ENCODE data around the gene GNAS-AS1. TPM values are rescaled to one million over a fixed set of nuclear protein-coding genes. Genes with fewer than 3 reads are reported as not detected.

The GNAS-AS1 gene
- total and polyA plus RNA-seq, 2 donors (not counting 1 experiment from before 2014, with no cell fraction given) = 1.5 TPM; not detected in 1

- intact Hi-C loops (cut with micrococcal nuclease) = no loop called here
- ATAC-seq (ENCODE audit: low read depth) (no peak), DNase-seq (no peak)
- no peaks in the 10 kb centered on the region for H4K20me1 ChIP-seq (ENCODE audit: control insufficient read depth, insufficient read depth, low read length, poor library complexity, severe bottlenecking)
- H3K27me3 ChIP-seq (replicated peaks in 1 of 4; ENCODE audit: control extremely low read depth in 1 of 4, control insufficient read depth in 3 of 4, insufficient read depth in 4 of 4, low read length in 3 of 4) = no peaks in the 10 kb centered on the region
- H3K9me3 Mint-ChIP-seq (ENCODE audit: insufficient read depth) = no peaks in the 10 kb centered on the region
- no peak overlapping the region for H3K9ac ChIP-seq (ENCODE audit: low read length)
- peaks cover 10% of the 10 kb centered on the region for H3K79me2 ChIP-seq (ENCODE audit: control insufficient read depth, insufficient read depth, low read length)
- peaks cover 18 to 23% of the 10 kb centered on the region in 2 donors for H3K4me1 ChIP-seq (ENCODE audit: control insufficient read depth in 2 of 2, insufficient read depth in 2 of 2, low read length in 2 of 2)
- H3K4me1 Mint-ChIP-seq = peaks cover 16% of the 10 kb centered on the region
- H3K27ac Mint-ChIP-seq = no peak overlapping the region
- CTCF ChIA-PET = interaction anchor here (0.9 to 2.2 kb wide), 2 partner anchors 13 to 339 kb away, joined by 3 to 7 read pairs; no protein-coding TSS in a partner anchor
- no peaks in the 10 kb centered on the region for H3K36me3 ChIP-seq (replicated peaks in 1 of 2; ENCODE audit: control extremely low read depth in 1 of 2, control insufficient read depth in 1 of 2, extremely low read depth in 1 of 2, insufficient read depth in 2 of 2, low read length in 1 of 2)
- H3K4me3 ChIP-seq (ENCODE audit: control extremely low read depth in 1 of 5, extremely low read depth in 1 of 5, insufficient read depth in 1 of 5, low read depth in 2 of 5, low read length in 4 of 5) = no peak overlapping the region
- no peak overlapping the region for H3K27ac ChIP-seq (ENCODE audit: low read length in 2 of 2)
- no peak overlapping the region for H2AFZ ChIP-seq (ENCODE audit: insufficient read depth, low read depth, low read length, poor library complexity, severe bottlenecking)
- POLR2A ChIA-PET = no interaction called here
- no peak overlapping the region for H3K4me2 ChIP-seq (replicated peaks; ENCODE audit: low read depth, low read length, poor library complexity, severe bottlenecking)
- WGBS (ENCODE audit: insufficient coverage) = 98% methylated on average over 6 of the region's 9 CpGs
- no peaks in the 10 kb centered on the region for H3K9me3 ChIP-seq (ENCODE audit: control extremely low read depth in 1 of 3, control insufficient read depth in 2 of 3, insufficient read depth in 1 of 3, low read length in 2 of 3)
- H3K27me3 Mint-ChIP-seq = no peaks in the 10 kb centered on the region
- no peak for TF ChIP-seq EZH2 (IDR thresholded peaks at IDR 0.05; ENCODE audit: borderline replicate concordance, insufficient read depth, low read depth, low read length, poor library complexity, severe bottlenecking)
- TF ChIP-seq CTCF (IDR thresholded peaks at IDR 0.05) = no peak
- H3K4me3 Mint-ChIP-seq = no peak overlapping the region
These were observed 32.6 kb upstream of the GNAS-AS1 start for GRCh38 chr20:58883241-58883691.

GRCh38 chr20:58882704-58883089, 32.0 kb upstream of the GNAS-AS1 start:
- POLR2A ChIA-PET = no interaction called here
- intact Hi-C loops (cut with micrococcal nuclease) = no loop called here
- H3K4me1 ChIP-seq (ENCODE audit: control insufficient read depth in 2 of 2, insufficient read depth in 2 of 2, low read length in 2 of 2) = peaks cover 14 to 18% of the 10 kb centered on the region in 2 donors
- ATAC-seq (ENCODE audit: low read depth) = no peak
- no peak for DNase-seq
- no peak for TF ChIP-seq CTCF (IDR thresholded peaks at IDR 0.05)
- TF ChIP-seq EZH2 (IDR thresholded peaks at IDR 0.05; ENCODE audit: borderline replicate concordance, insufficient read depth, low read depth, low read length, poor library complexity, severe bottlenecking) = no peak
- H3K4me1 Mint-ChIP-seq = peaks cover 11% of the 10 kb centered on the region
- no peaks in the 10 kb centered on the region for H3K9me3 Mint-ChIP-seq (ENCODE audit: insufficient read depth)
- no peak overlapping the region for H3K27ac Mint-ChIP-seq
- no peaks in the 10 kb centered on the region for H3K36me3 ChIP-seq (replicated peaks in 1 of 2; ENCODE audit: control extremely low read depth in 1 of 2, control insufficient read depth in 1 of 2, extremely low read depth in 1 of 2, insufficient read depth in 2 of 2, low read length in 1 of 2)
- H4K20me1 ChIP-seq (ENCODE audit: control insufficient read depth, insufficient read depth, low read length, poor library complexity, severe bottlenecking) = no peaks in the 10 kb centered on the region
- no CpG with 5 or more reads among the region's 5 CpGs for WGBS (ENCODE audit: insufficient coverage)
- no peaks in the 10 kb centered on the region for H3K27me3 ChIP-seq (replicated peaks in 1 of 4; ENCODE audit: control extremely low read depth in 1 of 4, control insufficient read depth in 3 of 4, insufficient read depth in 4 of 4, low read length in 3 of 4)
- H3K9ac ChIP-seq (ENCODE audit: low read length) = no peak overlapping the region
- H3K27me3 Mint-ChIP-seq = no peaks in the 10 kb centered on the region
- no peak overlapping the region for H2AFZ ChIP-seq (ENCODE audit: insufficient read depth, low read depth, low read length, poor library complexity, severe bottlenecking)
- H3K79me2 ChIP-seq (ENCODE audit: control insufficient read depth, insufficient read depth, low read length) = peaks cover 5% of the 10 kb centered on the region
- H3K27ac ChIP-seq (ENCODE audit: low read length in 2 of 2) = no peak overlapping the region
- CTCF ChIA-PET = interaction anchor here (0.9 to 2.2 kb wide), 2 partner anchors 13 to 340 kb away, joined by 3 to 7 read pairs; no protein-coding TSS in a partner anchor
- H3K4me3 Mint-ChIP-seq = no peak overlapping the region
- H3K4me2 ChIP-seq (replicated peaks; ENCODE audit: low read depth, low read length, poor library complexity, severe bottlenecking) = no peak overlapping the region
- no peaks in the 10 kb centered on the region for H3K9me3 ChIP-seq (ENCODE audit: control extremely low read depth in 1 of 3, control insufficient read depth in 2 of 3, insufficient read depth in 1 of 3, low read length in 2 of 3)
- H3K4me3 ChIP-seq (ENCODE audit: control extremely low read depth in 1 of 5, extremely low read depth in 1 of 5, insufficient read depth in 1 of 5, low read depth in 2 of 5, low read length in 4 of 5) = no peak overlapping the region

All from B cell (primary cell).